Measurements from ENCODE around the gene LRMDA. TPM values are rescaled to one million over a fixed set of nuclear protein-coding genes. Genes with fewer than 3 reads are reported as not detected.

Gene LRMDA
- total RNA-seq, 2 donors from 2014 or later: 9.6 to 12.6 TPM

DNA sequence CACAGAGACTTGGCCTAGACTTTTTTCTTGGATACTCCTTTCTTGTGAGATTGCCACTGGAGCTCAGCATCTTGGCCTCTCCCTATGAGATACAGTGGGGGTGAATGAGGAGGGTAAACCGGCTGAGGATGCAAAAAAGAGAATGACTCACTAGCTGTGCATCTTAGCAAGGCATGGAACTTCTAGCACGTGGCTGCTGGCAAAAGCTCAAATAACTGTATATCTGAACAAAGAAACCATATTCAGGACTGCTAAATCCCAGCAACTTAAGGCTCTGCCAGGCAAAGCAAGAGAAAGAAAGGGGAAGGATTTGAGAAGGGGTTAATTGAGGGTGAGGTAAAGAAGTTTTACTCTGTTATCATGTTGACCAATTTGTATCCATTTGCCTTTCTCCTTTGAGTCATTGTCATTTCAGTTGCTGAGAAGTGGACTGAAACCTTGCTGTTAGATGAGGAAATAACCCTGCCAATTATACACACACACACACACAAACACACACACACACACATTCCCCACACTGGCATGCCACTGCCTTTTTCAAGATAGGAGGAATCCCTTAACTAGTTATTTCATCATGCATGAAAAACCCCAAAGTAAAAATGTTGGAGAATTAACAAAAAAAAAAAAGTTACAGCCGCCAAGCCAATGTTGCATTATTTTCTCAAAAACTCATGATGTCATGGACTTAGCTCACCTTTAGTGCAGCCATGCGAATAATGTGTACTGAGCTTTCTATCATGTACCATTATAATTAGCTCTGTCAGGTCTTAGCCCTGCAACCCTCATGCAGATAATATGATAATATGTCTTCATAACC is 997.3 kb downstream of the LRMDA start:
- 68% methylated on average over 4 of the region's 4 CpGs for WGBS
- intact Hi-C loops (cut with DNase I): no loop called here
- TF ChIP-seq, protein P1, sequence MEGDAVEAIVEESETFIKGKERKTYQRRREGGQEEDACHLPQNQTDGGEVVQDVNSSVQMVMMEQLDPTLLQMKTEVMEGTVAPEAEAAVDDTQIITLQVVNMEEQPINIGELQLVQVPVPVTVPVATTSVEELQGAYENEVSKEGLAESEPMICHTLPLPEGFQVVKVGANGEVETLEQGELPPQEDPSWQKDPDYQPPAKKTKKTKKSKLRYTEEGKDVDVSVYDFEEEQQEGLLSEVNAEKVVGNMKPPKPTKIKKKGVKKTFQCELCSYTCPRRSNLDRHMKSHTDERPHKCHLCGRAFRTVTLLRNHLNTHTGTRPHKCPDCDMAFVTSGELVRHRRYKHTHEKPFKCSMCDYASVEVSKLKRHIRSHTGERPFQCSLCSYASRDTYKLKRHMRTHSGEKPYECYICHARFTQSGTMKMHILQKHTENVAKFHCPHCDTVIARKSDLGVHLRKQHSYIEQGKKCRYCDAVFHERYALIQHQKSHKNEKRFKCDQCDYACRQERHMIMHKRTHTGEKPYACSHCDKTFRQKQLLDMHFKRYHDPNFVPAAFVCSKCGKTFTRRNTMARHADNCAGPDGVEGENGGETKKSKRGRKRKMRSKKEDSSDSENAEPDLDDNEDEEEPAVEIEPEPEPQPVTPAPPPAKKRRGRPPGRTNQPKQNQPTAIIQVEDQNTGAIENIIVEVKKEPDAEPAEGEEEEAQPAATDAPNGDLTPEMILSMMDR (IDR thresholded peaks at IDR 0.05): no peak
- no peak for TF ChIP-seq POLR2A (IDR thresholded peaks at IDR 0.05)
- H3K27ac ChIP-seq: no peak overlapping the region
- DNase-seq (ENCODE audit: low spot score): no peak
- H3K4me3 ChIP-seq: no peak overlapping the region
- no peaks in the 10 kb centered on the region for H3K4me1 ChIP-seq (replicated peaks)
- H3K36me3 ChIP-seq: no peaks in the 10 kb centered on the region
- H3K27me3 ChIP-seq (replicated peaks; ENCODE audit: insufficient read depth): no peaks in the 10 kb centered on the region
- H3K9me3 ChIP-seq: no peaks in the 10 kb centered on the region

DNA sequence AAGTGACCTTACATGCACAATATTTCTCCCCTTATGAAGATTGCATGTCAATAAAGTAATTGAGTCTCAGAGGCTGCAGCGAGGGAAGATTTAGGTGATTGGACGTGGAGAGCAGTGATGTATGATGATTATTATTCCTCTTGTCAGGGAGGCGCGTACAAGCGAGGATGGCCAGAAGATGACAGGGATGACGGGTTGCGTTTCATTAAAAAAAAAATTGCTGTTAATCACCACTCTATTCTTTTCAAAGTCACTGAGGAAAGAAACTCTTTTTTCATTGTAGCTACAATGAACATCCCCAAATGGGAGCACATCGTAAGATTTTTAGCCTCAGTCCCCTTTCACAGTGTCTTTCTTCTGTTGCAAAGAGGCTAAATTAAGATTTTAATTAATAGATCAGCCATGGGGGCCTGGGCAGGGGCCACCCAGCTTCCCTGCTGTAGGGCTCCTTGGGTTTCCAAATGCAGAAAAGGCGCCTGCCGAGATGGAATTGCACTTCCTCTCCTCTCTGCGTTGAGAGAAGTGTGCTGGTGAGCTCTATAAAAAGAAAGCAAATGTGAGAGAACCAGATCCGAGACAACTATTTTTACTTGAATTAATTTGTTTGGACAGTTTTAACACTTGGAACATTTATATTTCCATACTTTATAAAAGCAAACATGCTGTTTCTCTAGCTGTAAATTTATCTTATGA is 998.1 kb downstream of the LRMDA start:
- peak overlapping the region in 1 of 2 donors; percentile 7 for H3K4me3 ChIP-seq
- H3K27me3 ChIP-seq (replicated peaks; ENCODE audit: insufficient read depth): no peaks in the 10 kb centered on the region
- DNase-seq (ENCODE audit: low spot score): no peak

DNA sequence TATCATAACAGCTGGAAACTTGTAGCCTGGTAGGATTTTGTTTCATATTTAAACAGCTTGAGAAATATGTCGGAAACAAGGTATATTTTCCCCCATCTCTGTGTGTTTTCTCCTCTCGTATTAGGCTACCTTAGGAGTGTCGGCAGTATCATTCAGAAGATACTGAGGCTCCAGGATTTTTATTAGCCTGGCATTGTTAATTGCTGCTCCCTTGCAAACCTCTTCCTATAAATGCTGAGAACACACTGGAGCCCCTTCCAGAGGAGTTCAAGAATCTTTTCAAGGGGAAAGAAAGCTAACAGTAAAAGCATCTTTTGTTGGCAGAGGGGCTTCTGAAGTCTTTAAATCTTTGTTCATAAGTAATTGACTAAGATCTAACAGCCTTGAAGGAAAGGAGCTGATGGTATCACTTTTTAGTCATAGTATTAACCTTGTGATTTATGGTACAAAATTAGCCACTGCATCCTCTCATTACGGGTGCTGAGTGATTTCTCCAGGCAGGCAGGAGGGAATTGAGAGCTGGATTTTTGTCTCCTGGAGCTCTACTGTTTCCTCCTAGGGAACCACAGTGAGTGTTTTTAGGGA is 998.7 kb downstream of the LRMDA start:
- no peak for DNase-seq (ENCODE audit: low spot score)
- no peaks in the 10 kb centered on the region for H3K4me1 ChIP-seq (replicated peaks)
- no peak for TF ChIP-seq POLR2AphosphoS5 (IDR thresholded peaks at IDR 0.05)
- TF ChIP-seq, protein P1 (IDR thresholded peaks at IDR 0.05): no peak
- TF ChIP-seq POLR2A (IDR thresholded peaks at IDR 0.05): no peak
- H3K36me3 ChIP-seq: no peaks in the 10 kb centered on the region
- 12% methylated on average over 4 of the region's 4 CpGs for WGBS
- H3K4me3 ChIP-seq: peak overlapping the region in 1 of 2 donors; percentile 7
- intact Hi-C loops (cut with DNase I): no loop called here
- no peaks in the 10 kb centered on the region for H3K9me3 ChIP-seq
- H3K27ac ChIP-seq: peak overlapping the region; percentile 5 to 45
- no peaks in the 10 kb centered on the region for H3K27me3 ChIP-seq (replicated peaks; ENCODE audit: insufficient read depth)

More for the DNA sequence above, 998.1 kb downstream of the LRMDA start:
- WGBS: 42% methylated on average over 12 of the region's 12 CpGs
- intact Hi-C loops (cut with DNase I): no loop called here
- TF ChIP-seq, protein P1 (IDR thresholded peaks at IDR 0.05): no peak
- no peak for TF ChIP-seq POLR2A (IDR thresholded peaks at IDR 0.05)
- no peak for TF ChIP-seq POLR2AphosphoS5 (IDR thresholded peaks at IDR 0.05)
- no peaks in the 10 kb centered on the region for H3K36me3 ChIP-seq
- no peaks in the 10 kb centered on the region for H3K4me1 ChIP-seq (replicated peaks)
- no peaks in the 10 kb centered on the region for H3K9me3 ChIP-seq
- H3K27ac ChIP-seq: peak overlapping the region; percentile 5 to 45

DNA sequence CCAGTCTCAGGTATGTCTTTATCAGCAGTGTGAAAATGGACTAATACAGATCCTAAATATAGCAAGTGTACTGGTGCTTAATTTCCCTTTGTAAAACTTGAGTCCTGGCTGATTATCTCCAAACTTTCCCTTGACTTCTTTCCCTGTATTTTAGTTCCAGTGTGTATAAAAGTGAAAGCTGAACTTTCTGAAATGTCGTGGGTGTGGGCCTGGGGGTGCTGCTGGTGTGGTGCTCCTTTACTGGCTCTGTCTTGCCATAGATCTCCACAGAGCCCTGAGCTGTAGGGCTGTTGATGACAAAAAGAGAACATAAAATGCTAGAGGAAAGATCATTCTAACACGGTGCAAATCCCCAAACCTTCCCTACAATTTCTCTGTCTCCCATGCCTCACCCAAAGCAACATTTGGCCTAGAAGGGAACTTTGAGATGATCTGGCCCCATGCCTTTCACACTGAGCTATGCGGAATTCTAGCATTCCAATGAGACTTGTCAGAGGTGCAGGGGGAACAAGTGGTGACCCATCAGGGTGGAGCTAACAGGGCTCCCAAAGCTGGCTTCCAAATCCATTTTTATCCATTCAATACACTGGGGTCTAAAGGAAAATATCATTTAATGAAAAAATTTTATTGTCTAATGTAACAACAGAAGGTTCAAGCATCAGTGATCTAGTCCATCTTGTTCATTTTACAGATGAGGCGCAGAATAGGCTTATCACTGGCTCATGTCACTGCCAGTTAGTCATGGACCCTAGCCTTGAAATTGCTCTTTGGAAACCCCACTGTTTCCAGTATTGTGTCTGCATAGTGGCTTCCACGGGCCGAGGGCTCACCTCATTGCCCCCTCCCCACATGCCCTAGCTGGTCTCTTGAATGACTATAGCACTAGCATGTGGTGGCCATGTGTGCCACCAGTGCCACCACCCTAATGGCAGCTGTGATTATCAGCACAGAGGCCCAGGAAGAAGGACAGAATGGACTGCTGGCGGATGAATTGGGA is 1000.9 kb downstream of the LRMDA start:
- Histone ChIP-seq H3K27me3 (replicated peaks; ENCODE audit: insufficient read depth) (no peaks in the 10 kb centered on the region), H3K9me3 (no peaks in the 10 kb centered on the region), H3K36me3 (no peaks in the 10 kb centered on the region), H3K27ac (no peak overlapping the region), H3K4me3 (no peak overlapping the region), H3K4me1 (replicated peaks) (no peaks in the 10 kb centered on the region)
- intact Hi-C loops (cut with DNase I): no loop called here
- WGBS: 73% methylated on average over 7 of the region's 7 CpGs
- TF ChIP-seq POLR2AphosphoS5 (IDR thresholded peaks at IDR 0.05) (peak; percentile 42), POLR2A (IDR thresholded peaks at IDR 0.05) (no peak)
- TF ChIP-seq, protein P1 (IDR thresholded peaks at IDR 0.05): no peak
- DNase-seq (ENCODE audit: low spot score): no peak
